HL-60 (cell line): ENCODE results near the gene TRIOBP.

ENCODE experiments used
- CTCF ChIP-seq: IDR thresholded peaks from one replicate; pipeline ENCODE4 v1.5.1; 2011; ENCODE audit warnings: low read length, control low read depth, inconsistent platforms; ENCODE audit not compliant: insufficient read depth
- POLR2AphosphoS5 ChIP-seq: IDR thresholded peaks from 2 replicates; pipeline ENCODE4 v1.6.1; 2012; ENCODE audit warnings: low read depth
- REST ChIP-seq: IDR thresholded peaks from 2 replicates; pipeline ENCODE4 v1.6.1; 2012; ENCODE audit warnings: low read depth; ENCODE audit not compliant: insufficient replicate concordance
- SPI1 ChIP-seq: IDR thresholded peaks from 2 replicates; pipeline ENCODE4 v1.6.1; 2012; ENCODE audit warnings: low read depth, mild to moderate bottlenecking, borderline replicate concordance

GRCh38 chr22:37792494-37792893 is 95.6 kb downstream of the TRIOBP start:
- no peak for TF ChIP-seq CTCF
- TF ChIP-seq REST, result no peak
- no peak for TF ChIP-seq POLR2AphosphoS5
- TF ChIP-seq SPI1, result no peak
